HEK293 (cell line): Measurements from ENCODE around the gene XAGE3.

ENCODE experiments used
- GLIS1 ChIP-seq: fragments of 450-650 bp; formaldehyde crosslinking; IDR thresholded peaks from 2 replicates; pipeline ENCODE4 v1.5.1; 2016; ENCODE audit warnings: missing biosample characterization, missing genetic modification characterization
- HOXA7 ChIP-seq: sonication (generic); formaldehyde crosslinking; IDR thresholded peaks from 2 replicates; pipeline ENCODE4 v1.8.1; 2022; ENCODE audit warnings: missing genetic modification reagents, borderline replicate concordance
- ZNF157 ChIP-seq: fragments of 450-650 bp; formaldehyde crosslinking; IDR thresholded peaks from 2 replicates; pipeline ENCODE4 v1.5.1; 2016; ENCODE audit warnings: missing biosample characterization, missing genetic modification characterization
- ZNF292 ChIP-seq: fragments of 450-650 bp; formaldehyde crosslinking; IDR thresholded peaks from 2 replicates; pipeline ENCODE4 v1.5.1; 2016; ENCODE audit warnings: low read depth, missing biosample characterization, missing genetic modification characterization, borderline replicate concordance
- ZNF324 ChIP-seq: fragments of 450-650 bp; formaldehyde crosslinking; IDR thresholded peaks from 2 replicates; pipeline ENCODE4 v1.5.1; 2016; ENCODE audit warnings: missing biosample characterization, missing genetic modification characterization
- ZNF37A ChIP-seq: fragments of 450-650 bp; IDR thresholded peaks from 2 replicates; pipeline ENCODE4 v1.5.1; 2018; ENCODE audit warnings: missing biosample characterization, missing genetic modification characterization
- ZNF707 ChIP-seq: fragments of 450-650 bp; formaldehyde crosslinking; IDR thresholded peaks from 2 replicates; pipeline ENCODE4 v1.5.1; 2016; ENCODE audit warnings: missing biosample characterization, missing genetic modification characterization
- TF ChIP-seq, protein P1 (sequence below): fragments of 450-650 bp; formaldehyde crosslinking; IDR thresholded peaks from 2 replicates; pipeline ENCODE4 v1.5.1; 2016; ENCODE audit warnings: missing biosample characterization, missing genetic modification characterization, low read depth
- TF ChIP-seq, protein P2 (sequence below): fragments of 450-650 bp; formaldehyde crosslinking; IDR thresholded peaks from 2 replicates; pipeline ENCODE4 v1.5.1; 2016; ENCODE audit warnings: missing biosample characterization, missing genetic modification characterization

DNA sequence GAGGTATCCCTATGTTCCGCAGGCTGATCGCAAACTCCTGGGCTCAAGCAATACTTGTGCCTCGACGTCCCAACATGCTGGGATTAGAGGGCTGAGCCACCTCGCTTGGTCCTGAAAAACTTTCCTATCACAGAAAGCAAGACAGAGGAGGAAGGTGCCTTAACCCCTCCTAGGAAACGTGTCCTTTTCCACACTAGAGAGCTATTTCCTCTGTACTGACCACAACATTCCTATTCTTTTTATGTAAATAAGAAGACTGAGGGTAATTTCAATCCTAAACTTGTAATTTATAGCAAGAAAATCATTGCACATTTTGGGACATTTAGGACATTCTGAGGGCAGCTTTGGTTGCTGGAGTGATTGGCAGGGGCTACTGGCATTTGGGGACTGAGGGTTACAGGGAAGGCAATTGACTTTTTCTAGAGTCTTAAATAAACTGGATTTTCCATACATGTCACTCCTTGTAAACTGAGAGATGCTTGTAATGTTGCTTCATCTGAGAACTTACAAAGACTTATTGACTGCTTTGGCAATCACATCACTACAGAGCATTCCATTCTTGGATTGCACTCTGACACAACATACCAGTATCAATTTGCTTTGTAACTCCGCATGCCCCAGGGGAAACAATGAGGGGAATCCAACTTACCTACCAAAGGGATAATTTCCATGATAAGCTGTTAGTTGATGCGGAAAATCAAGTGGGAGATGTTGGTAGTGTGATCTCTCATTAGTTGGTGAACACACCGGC, 15.6 kb downstream of the XAGE3 start:
- TF ChIP-seq, protein P1, sequence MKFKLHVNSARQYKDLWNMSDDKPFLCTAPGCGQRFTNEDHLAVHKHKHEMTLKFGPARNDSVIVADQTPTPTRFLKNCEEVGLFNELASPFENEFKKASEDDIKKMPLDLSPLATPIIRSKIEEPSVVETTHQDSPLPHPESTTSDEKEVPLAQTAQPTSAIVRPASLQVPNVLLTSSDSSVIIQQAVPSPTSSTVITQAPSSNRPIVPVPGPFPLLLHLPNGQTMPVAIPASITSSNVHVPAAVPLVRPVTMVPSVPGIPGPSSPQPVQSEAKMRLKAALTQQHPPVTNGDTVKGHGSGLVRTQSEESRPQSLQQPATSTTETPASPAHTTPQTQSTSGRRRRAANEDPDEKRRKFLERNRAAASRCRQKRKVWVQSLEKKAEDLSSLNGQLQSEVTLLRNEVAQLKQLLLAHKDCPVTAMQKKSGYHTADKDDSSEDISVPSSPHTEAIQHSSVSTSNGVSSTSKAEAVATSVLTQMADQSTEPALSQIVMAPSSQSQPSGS (tag by site-specific recombination), result no peak
- TF ChIP-seq ZNF707 (tag by site-specific recombination) (no peak), ZNF37A (tag by site-specific recombination) (no peak), ZNF292 (tag by site-specific recombination) (no peak), ZNF324 (tag by site-specific recombination) (no peak), HOXA7 (CRISPR knock-in tag) (no peak), ZNF157 (tag by site-specific recombination) (no peak), GLIS1 (no peak)
- TF ChIP-seq, protein P2, sequence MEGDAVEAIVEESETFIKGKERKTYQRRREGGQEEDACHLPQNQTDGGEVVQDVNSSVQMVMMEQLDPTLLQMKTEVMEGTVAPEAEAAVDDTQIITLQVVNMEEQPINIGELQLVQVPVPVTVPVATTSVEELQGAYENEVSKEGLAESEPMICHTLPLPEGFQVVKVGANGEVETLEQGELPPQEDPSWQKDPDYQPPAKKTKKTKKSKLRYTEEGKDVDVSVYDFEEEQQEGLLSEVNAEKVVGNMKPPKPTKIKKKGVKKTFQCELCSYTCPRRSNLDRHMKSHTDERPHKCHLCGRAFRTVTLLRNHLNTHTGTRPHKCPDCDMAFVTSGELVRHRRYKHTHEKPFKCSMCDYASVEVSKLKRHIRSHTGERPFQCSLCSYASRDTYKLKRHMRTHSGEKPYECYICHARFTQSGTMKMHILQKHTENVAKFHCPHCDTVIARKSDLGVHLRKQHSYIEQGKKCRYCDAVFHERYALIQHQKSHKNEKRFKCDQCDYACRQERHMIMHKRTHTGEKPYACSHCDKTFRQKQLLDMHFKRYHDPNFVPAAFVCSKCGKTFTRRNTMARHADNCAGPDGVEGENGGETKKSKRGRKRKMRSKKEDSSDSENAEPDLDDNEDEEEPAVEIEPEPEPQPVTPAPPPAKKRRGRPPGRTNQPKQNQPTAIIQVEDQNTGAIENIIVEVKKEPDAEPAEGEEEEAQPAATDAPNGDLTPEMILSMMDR (tag by site-specific recombination), result no peak
